ENCODE measurements around the gene ANKRD40CL.

The ANKRD40CL gene

GRCh38 chr17:50758989-50759544 is 8.3 kb downstream of the ANKRD40CL start:
- Histone ChIP-seq H3K4me1 (ENCODE audit: insufficient read depth, low read length) (peaks cover 8% of the 10 kb centered on the region; the same call in 1 of the 2 replicates), H3K36me3 (ENCODE audit: insufficient read depth, low read length) (peaks cover 16% of the 10 kb centered on the region), H3K9me3 (ENCODE audit: insufficient read depth, low read depth, low read length) (no peaks in the 10 kb centered on the region), H3K27me3 (ENCODE audit: insufficient read depth, low read length) (no peaks in the 10 kb centered on the region), H3K4me3 (ENCODE audit: low read length) (no peak overlapping the region), H3K27ac (ENCODE audit: low read depth, low read length) (no peak overlapping the region), H3K9ac (ENCODE audit: low read depth, low read length) (no peak overlapping the region)
- WGBS: 89% methylated on average over 9 of the region's 9 CpGs

- Histone ChIP-seq H3K36me3 (ENCODE audit: insufficient read depth, low read length) (peaks cover 22% of the 10 kb centered on the region), H3K27ac (ENCODE audit: low read depth, low read length) (no peak overlapping the region), H3K4me3 (ENCODE audit: low read length) (no peak overlapping the region), H3K9me3 (ENCODE audit: insufficient read depth, low read depth, low read length) (no peaks in the 10 kb centered on the region), H3K4me1 (ENCODE audit: insufficient read depth, low read length) (peaks cover 4% of the 10 kb centered on the region; the same call in 1 of the 2 replicates), H3K27me3 (ENCODE audit: insufficient read depth, low read length) (no peaks in the 10 kb centered on the region), H3K9ac (ENCODE audit: low read depth, low read length) (no peak overlapping the region)
- 82% methylated on average over 5 of the region's 5 CpGs for WGBS
Observed at GRCh38 chr17:50758524-50758923, 8.8 kb downstream of the ANKRD40CL start.

- WGBS: 85% methylated on average over 2 of the region's 2 CpGs
- no peak overlapping the region for H3K4me3 ChIP-seq (ENCODE audit: low read length)
- peaks cover 7% of the 10 kb centered on the region; the same call in 1 of the 2 replicates for H3K4me1 ChIP-seq (ENCODE audit: insufficient read depth, low read length)
- no peak overlapping the region for H3K27ac ChIP-seq (ENCODE audit: low read depth, low read length)
- H3K9me3 ChIP-seq (ENCODE audit: insufficient read depth, low read depth, low read length): no peaks in the 10 kb centered on the region
- no peak overlapping the region for H3K9ac ChIP-seq (ENCODE audit: low read depth, low read length)
- no peaks in the 10 kb centered on the region for H3K27me3 ChIP-seq (ENCODE audit: insufficient read depth, low read length)
- peaks cover 62% of the 10 kb centered on the region for H3K36me3 ChIP-seq (ENCODE audit: insufficient read depth, low read length)
Observed at GRCh38 chr17:50754521-50754920, 12.8 kb downstream of the ANKRD40CL start.

GRCh38 chr17:50749245-50749644 is 18.1 kb downstream of the ANKRD40CL start:
- H3K36me3 ChIP-seq (ENCODE audit: insufficient read depth, low read length): peaks cover 100% of the 10 kb centered on the region
- H3K27ac ChIP-seq (ENCODE audit: low read depth, low read length): no peak overlapping the region
- H3K4me3 ChIP-seq (ENCODE audit: low read length): no peak overlapping the region
- 96% methylated on average over 5 of the region's 6 CpGs for WGBS
- peaks cover 7% of the 10 kb centered on the region; the same call in 1 of the 2 replicates for H3K4me1 ChIP-seq (ENCODE audit: insufficient read depth, low read length)
- no peaks in the 10 kb centered on the region for H3K9me3 ChIP-seq (ENCODE audit: insufficient read depth, low read depth, low read length)
- no peaks in the 10 kb centered on the region for H3K27me3 ChIP-seq (ENCODE audit: insufficient read depth, low read length)
- no peak overlapping the region for H3K9ac ChIP-seq (ENCODE audit: low read depth, low read length)

GRCh38 chr17:50745631-50746030 is 21.7 kb downstream of the ANKRD40CL start:
- WGBS: 93% methylated on average over 11 of the region's 12 CpGs

GRCh38 chr17:50739098-50739497 is 28.2 kb downstream of the ANKRD40CL start:
- no peaks in the 10 kb centered on the region; the same call in 1 of the 2 replicates for H3K4me1 ChIP-seq (ENCODE audit: insufficient read depth, low read length)
- no peaks in the 10 kb centered on the region for H3K9me3 ChIP-seq (ENCODE audit: insufficient read depth, low read depth, low read length)
- H3K9ac ChIP-seq (ENCODE audit: low read depth, low read length): no peak overlapping the region
- 57% methylated on average over 2 of the region's 2 CpGs for WGBS
- no peaks in the 10 kb centered on the region for H3K27me3 ChIP-seq (ENCODE audit: insufficient read depth, low read length)
- H3K4me3 ChIP-seq (ENCODE audit: low read length): no peak overlapping the region
- peaks cover 74% of the 10 kb centered on the region for H3K36me3 ChIP-seq (ENCODE audit: insufficient read depth, low read length)
- no peak overlapping the region for H3K27ac ChIP-seq (ENCODE audit: low read depth, low read length)

More at GRCh38 chr17:50745631-50746030, 21.7 kb downstream of the ANKRD40CL start:
- peaks cover 98% of the 10 kb centered on the region for H3K36me3 ChIP-seq (ENCODE audit: insufficient read depth, low read length)
- no peak overlapping the region for H3K9ac ChIP-seq (ENCODE audit: low read depth, low read length)
- H3K27me3 ChIP-seq (ENCODE audit: insufficient read depth, low read length): no peaks in the 10 kb centered on the region
- H3K27ac ChIP-seq (ENCODE audit: low read depth, low read length): no peak overlapping the region
- H3K4me1 ChIP-seq (ENCODE audit: insufficient read depth, low read length): no peaks in the 10 kb centered on the region
- no peak overlapping the region for H3K4me3 ChIP-seq (ENCODE audit: low read length)
- H3K9me3 ChIP-seq (ENCODE audit: insufficient read depth, low read depth, low read length): no peaks in the 10 kb centered on the region

GRCh38 chr17:50737118-50737698 is 30.1 kb downstream of the ANKRD40CL start:
- Histone ChIP-seq H3K9ac (ENCODE audit: low read depth, low read length) (no peak overlapping the region), H3K27ac (ENCODE audit: low read depth, low read length) (no peak overlapping the region), H3K36me3 (ENCODE audit: insufficient read depth, low read length) (peaks cover 56% of the 10 kb centered on the region), H3K4me3 (ENCODE audit: low read length) (no peak overlapping the region), H3K27me3 (ENCODE audit: insufficient read depth, low read length) (no peaks in the 10 kb centered on the region), H3K9me3 (ENCODE audit: insufficient read depth, low read depth, low read length) (no peaks in the 10 kb centered on the region), H3K4me1 (ENCODE audit: insufficient read depth, low read length) (no peaks in the 10 kb centered on the region; the same call in 1 of the 2 replicates)
- WGBS: 96% methylated on average over 2 of the region's 2 CpGs

- no peak overlapping the region for H3K9ac ChIP-seq (ENCODE audit: low read depth, low read length)
- no peaks in the 10 kb centered on the region; the same call in 1 of the 2 replicates for H3K4me1 ChIP-seq (ENCODE audit: insufficient read depth, low read length)
- H3K27me3 ChIP-seq (ENCODE audit: insufficient read depth, low read length): no peaks in the 10 kb centered on the region
- no peak overlapping the region for H3K4me3 ChIP-seq (ENCODE audit: low read length)
- no peaks in the 10 kb centered on the region for H3K9me3 ChIP-seq (ENCODE audit: insufficient read depth, low read depth, low read length)
- H3K27ac ChIP-seq (ENCODE audit: low read depth, low read length): no peak overlapping the region
- H3K36me3 ChIP-seq (ENCODE audit: insufficient read depth, low read length): peaks cover 37% of the 10 kb centered on the region
- WGBS: 96% methylated on average over 3 of the region's 3 CpGs
Observed at GRCh38 chr17:50735287-50735686, 32.0 kb downstream of the ANKRD40CL start.

GRCh38 chr17:50731575-50732460 is 35.5 kb downstream of the ANKRD40CL start:
- H3K36me3 ChIP-seq (ENCODE audit: insufficient read depth, low read length): peaks cover 10% of the 10 kb centered on the region; the same call in 1 of the 2 replicates
- no peaks in the 10 kb centered on the region for H3K27me3 ChIP-seq (ENCODE audit: insufficient read depth, low read length)
- 96% methylated on average over 7 of the region's 7 CpGs for WGBS
- no peak overlapping the region for H3K27ac ChIP-seq (ENCODE audit: low read depth, low read length)
- no peaks in the 10 kb centered on the region for H3K9me3 ChIP-seq (ENCODE audit: insufficient read depth, low read depth, low read length)
- H3K9ac ChIP-seq (ENCODE audit: low read depth, low read length): no peak overlapping the region
- H3K4me1 ChIP-seq (ENCODE audit: insufficient read depth, low read length): peaks cover 7% of the 10 kb centered on the region; the same call in 1 of the 2 replicates
- no peak overlapping the region for H3K4me3 ChIP-seq (ENCODE audit: low read length)

GRCh38 chr17:50728881-50729765 is 38.2 kb downstream of the ANKRD40CL start:
- Histone ChIP-seq H3K4me1 (ENCODE audit: insufficient read depth, low read length) (peaks cover 13% of the 10 kb centered on the region), H3K4me3 (ENCODE audit: low read length) (no peak overlapping the region), H3K9me3 (ENCODE audit: insufficient read depth, low read depth, low read length) (no peaks in the 10 kb centered on the region), H3K27ac (ENCODE audit: low read depth, low read length) (no peak overlapping the region), H3K9ac (ENCODE audit: low read depth, low read length) (no peak overlapping the region), H3K27me3 (ENCODE audit: insufficient read depth, low read length) (no peaks in the 10 kb centered on the region), H3K36me3 (ENCODE audit: insufficient read depth, low read length) (peaks cover 11% of the 10 kb centered on the region; the same call in 1 of the 2 replicates)
- WGBS: 87% methylated on average over 5 of the region's 5 CpGs

Data from HUES64 (cell line).